ENCODE results near the gene FNBP1.
A peak's percentile ranks its signal among the peaks of the same experiment; 100 is the strongest.

The FNBP1 gene

DNA sequence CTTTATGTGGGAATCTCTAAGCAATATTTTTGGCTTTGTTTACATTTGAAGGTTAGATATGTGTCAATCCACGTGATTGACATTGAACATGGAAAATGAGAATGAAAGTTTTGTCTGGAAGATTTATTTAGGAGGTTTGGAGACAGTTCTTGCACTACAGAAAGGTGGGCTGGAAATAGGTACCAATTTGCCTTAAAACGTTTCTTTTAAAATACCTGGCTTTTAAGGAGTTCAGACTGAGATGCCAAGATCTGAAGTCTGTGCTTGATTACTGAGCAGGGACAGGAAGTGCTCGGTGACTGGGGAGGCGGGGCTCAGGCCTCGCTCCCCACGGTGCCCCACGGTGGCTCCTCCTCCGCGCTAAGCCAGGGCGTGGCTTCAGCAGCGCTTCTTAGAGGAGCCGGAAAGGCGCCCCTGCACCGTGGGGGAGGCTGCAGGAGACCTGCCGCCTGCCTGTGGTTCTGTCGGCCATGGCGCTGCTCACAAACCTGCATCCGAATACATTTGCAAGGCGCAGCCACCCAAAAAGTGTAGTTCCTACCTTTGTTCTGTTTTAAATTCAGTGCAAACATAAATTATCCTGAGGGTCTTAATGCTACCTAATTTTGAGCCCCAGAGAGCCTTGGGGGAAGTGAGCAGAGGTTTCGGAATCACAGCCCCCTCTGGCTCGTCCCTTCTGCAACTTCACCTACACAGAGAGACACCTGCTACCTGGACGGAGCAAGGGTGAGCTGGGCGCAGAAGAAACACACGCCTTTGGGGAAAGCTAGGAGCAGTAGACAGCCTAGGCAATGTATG lies 158.6 kb downstream of the FNBP1 start:
- peak; percentile 84 to 93 for DNase-seq (ENCODE audit: low spot score in 2 of 2)
- H3K4me1 Mint-ChIP-seq: peaks cover 58% of the 10 kb centered on the region
- peak overlapping the region; percentile 93 for H3K4me3 Mint-ChIP-seq
- peak overlapping the region; percentile 99 for H3K27ac Mint-ChIP-seq
- peak; percentile 66 for ATAC-seq
- H3K36me3 Mint-ChIP-seq: no peaks in the 10 kb centered on the region
- H3K9me3 Mint-ChIP-seq: no peaks in the 10 kb centered on the region

DNA sequence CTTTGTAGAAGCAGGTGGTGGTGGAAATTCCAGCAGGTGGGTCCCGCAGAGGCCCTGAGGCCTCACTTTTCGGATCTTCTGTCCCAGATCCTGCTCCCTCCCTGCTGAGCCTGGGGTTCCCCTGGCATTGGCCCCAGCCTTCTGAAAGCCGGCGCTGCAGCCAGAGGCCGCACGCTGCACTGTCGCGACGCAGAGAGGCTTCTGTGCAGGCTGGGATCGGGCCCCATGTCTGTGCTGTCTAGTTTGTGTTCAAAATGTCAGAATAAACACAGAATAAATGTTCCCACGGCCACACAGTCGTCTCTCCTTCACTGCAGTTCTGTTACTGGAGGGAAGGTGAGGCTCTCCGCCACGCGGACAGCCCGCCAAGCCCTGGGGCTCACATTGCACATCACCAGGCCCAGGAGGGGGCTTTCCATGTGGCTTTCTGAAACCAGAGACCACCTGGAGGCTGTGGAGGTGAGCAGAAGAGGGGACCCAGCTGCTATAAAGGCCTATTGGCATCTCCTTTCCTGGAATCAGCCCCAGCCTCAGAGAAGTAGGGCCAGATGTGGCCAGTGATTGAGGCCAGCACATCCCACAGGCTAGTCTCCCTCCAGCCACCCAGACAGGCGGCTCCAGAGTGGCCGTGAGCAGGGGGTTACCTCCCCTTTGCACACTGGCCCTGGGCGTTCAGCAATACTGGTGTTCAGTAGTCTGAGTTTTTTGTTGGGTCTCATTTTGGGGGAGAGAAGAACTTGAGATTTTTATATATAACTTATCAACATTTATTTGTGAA lies 161.3 kb downstream of the FNBP1 start:
- no peak for ATAC-seq
- H3K4me1 Mint-ChIP-seq: peaks cover 38% of the 10 kb centered on the region
- H3K36me3 Mint-ChIP-seq: peaks cover 10% of the 10 kb centered on the region
- no peaks in the 10 kb centered on the region for H3K9me3 Mint-ChIP-seq
- H3K4me3 Mint-ChIP-seq: no peak overlapping the region
- no peak overlapping the region for H3K27ac Mint-ChIP-seq
- DNase-seq (ENCODE audit: low spot score in 2 of 2): no peak

DNA sequence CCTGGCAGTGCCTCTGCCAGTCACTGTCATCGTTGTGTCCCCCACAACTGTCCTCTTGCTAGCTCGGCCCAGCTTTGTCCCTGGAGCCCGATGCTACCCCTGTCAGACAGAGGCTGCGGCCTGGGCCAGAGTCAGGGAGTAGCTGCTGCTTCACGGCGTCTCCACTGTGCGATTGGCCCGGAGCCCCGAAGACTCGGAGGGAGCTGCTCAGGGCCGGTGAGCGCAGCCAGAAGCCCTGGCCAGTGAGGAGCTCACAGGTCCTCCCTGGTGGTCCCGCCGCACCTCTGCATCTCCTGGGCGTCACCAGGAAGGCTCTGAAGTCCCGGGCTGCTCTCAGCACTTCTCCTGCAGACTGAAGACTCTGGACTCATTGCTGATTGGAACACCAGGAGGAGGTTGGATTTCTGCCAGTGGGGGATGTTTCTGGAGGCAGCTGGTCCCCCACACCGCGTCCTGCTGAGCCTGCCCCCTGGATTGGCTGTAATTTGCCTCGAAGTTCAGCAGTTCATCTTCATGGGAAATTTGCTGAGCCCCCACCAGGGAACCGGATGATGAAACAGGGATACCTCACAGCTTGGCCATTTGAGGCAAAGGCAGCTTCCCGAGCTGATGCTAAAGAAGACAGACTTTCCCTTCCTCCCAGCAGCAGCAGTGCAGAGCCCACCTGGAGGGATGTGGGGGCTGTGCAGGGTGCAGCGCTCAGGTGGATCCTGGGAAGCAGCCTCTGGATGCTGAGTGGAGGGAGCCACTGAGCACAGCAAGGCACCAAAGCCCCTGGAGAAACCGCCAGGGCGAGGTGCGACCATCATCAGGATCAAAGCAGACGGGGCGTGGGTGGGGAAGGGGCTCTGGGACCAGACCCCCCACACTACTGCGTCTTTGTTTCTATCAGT lies 162.1 kb downstream of the FNBP1 start:
- no peak for DNase-seq (ENCODE audit: low spot score in 2 of 2)
- Mint-ChIP-seq H3K36me3 (peaks cover 10% of the 10 kb centered on the region), H3K9me3 (no peaks in the 10 kb centered on the region), H3K4me1 (peaks cover 33% of the 10 kb centered on the region), H3K27ac (no peak overlapping the region), H3K4me3 (no peak overlapping the region)
- no peak for ATAC-seq

DNA sequence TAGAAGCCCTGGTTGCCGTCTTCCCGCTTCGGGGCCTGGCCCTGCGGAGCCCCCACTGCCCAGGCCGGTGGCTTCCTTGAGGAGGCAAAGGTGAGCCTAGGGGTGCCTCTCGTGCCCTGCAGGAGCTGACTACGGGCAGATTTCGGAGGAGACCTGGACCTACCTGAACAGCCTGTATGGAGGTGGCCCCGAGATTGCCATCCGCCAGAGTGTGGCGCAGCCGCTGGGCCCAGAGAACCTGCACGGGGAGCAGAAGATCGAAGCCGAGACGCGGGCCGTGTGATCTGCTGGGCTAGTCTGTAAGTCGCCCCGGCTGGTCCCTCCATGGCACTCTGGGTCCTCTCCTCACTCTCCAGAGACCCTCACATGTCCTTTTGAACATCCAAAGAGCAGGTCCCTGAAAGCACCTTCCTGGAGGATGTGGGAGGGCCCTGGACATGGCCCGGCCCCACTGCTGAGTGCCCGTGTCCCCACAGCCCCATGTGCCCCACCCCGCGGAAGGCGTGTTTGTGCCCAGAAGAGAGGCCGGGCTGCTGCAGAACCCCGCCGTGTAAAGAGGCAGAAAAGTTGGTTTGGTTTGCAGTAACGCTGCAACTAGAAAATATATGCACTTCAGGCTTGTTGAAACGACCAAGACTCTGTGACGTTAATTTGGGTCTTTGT lies 162.9 kb downstream of the FNBP1 start:
- no peak for DNase-seq (ENCODE audit: low spot score in 2 of 2)
- Mint-ChIP-seq H3K9me3 (no peaks in the 10 kb centered on the region), H3K4me3 (no peak overlapping the region), H3K4me1 (peaks cover 25% of the 10 kb centered on the region), H3K27ac (no peak overlapping the region), H3K36me3 (peaks cover 15% of the 10 kb centered on the region)
- ATAC-seq: no peak

DNA sequence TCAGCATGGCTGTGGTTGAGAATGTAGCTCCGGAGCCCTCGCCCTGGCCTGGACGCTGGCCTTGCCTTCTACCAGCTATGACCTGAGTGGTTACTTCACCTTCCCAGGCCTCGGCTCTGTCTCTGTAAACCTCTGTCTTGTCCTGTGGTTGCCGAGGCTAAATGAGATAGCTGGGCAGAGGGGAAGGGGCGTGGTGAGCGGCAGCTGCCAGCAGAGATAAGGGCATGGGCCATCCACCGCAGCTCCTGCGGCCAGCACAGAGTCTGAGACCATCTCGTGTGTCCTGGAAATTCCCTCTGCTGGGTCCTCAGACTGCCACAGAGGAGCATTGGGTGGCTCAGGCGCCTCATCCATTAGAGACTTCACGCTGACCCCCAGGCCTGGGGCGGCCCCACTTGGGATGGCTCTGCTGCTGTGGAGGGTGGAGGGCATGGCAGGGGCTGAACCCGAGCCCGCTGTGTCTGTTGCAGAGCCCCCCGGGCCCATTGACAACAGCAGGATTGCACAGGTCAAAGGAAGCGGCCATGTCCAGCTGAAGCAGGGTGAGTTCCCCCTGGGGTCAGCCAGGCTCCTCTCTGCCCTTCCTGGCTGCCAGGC lies 163.8 kb downstream of the FNBP1 start:
- peaks cover 21% of the 10 kb centered on the region for H3K4me1 Mint-ChIP-seq
- DNase-seq (ENCODE audit: low spot score in 2 of 2): no peak
- H3K4me3 Mint-ChIP-seq: no peak overlapping the region
- ATAC-seq: no peak
- no peaks in the 10 kb centered on the region for H3K9me3 Mint-ChIP-seq
- peaks cover 24% of the 10 kb centered on the region for H3K36me3 Mint-ChIP-seq
- H3K27ac Mint-ChIP-seq: no peak overlapping the region

DNA sequence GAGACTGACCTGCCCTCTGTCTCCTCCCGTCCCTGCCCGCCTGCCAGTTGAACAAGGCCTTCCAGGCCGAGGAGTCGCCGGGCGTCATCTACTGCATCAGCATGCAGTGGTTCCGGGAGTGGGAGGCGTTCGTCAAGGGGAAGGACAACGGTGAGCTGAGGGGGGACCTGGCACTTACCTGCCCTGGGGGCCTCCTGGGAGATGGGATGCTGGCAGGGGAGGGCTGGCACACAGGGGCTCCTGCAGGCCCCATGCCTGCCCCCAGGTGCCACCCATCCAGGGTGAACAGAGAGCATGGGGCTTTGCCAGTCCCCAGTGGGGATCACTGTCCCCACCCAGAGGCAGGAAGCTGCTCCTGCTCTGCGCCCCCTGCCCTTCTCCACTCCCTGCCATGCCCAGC lies 164.7 kb downstream of the FNBP1 start:
- Mint-ChIP-seq H3K4me3 (no peak overlapping the region), H3K9me3 (no peaks in the 10 kb centered on the region), H3K36me3 (peaks cover 33% of the 10 kb centered on the region), H3K4me1 (peaks cover 24% of the 10 kb centered on the region), H3K27ac (no peak overlapping the region)
- ATAC-seq (no peak), DNase-seq (ENCODE audit: low spot score in 2 of 2) (no peak)

DNA sequence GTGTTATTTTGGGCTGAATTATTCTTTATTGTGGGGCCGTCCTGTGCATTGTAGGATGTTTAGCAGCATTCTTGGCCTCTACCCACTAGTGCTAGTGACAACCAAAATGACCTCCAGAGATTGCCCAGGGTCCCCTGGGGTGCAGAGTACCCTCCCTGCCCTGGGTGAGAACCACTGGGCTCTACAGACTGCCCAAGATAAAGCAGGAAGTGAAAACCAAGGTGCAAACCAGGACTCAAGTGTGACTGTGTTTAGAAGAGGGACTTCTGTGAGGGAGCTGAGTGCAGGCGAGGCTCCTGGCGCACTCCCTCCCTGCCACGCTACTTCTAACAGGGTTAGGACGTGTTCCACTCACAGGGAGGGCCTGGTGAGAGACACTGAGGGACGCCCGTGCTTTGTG lies 166.2 kb downstream of the FNBP1 start:
- H3K4me3 Mint-ChIP-seq: no peak overlapping the region
- H3K36me3 Mint-ChIP-seq: peaks cover 42% of the 10 kb centered on the region
- H3K4me1 Mint-ChIP-seq: peaks cover 24% of the 10 kb centered on the region
- peak; percentile 50 for ATAC-seq
- no peak for DNase-seq (ENCODE audit: low spot score in 2 of 2)
- no peak overlapping the region for H3K27ac Mint-ChIP-seq
- no peaks in the 10 kb centered on the region for H3K9me3 Mint-ChIP-seq

DNA sequence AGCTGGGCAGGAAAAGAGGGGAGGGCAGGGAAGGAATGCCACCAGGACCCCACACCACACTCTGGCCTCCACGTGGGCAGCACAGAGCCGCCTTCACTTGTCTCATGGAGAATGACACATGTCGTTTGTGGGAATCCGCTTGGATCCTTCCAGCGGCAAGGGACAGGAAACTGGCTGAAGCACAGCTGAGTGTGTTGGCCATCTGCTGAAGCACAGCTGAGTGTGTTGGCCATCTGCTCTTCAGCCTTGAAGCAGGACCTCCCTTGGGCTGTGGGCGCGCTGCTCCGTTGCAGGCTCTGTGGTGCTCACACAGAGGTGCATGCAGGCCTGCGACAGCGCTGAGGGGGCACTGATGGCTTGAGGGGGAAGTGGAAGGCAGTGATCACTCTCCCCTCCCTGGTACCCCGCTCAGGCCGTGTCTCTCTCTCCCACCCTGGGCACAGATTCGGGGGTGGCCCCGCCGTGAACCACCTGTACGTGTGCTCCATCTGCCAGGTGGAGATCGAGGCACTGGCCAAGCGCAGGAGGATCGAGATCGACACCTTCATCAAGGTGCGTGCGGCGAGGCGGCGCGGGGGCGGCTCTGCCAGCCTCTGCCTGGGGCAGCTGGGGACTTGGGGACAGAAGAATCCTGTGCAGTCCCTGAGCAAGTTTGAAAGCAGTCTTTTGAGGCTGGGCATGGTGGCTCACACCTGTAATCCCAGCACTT lies 167.1 kb downstream of the FNBP1 start:
- no peak overlapping the region for H3K4me3 Mint-ChIP-seq
- no peak for ATAC-seq
- H3K4me1 Mint-ChIP-seq: peaks cover 24% of the 10 kb centered on the region
- no peaks in the 10 kb centered on the region for H3K9me3 Mint-ChIP-seq
- H3K27ac Mint-ChIP-seq: no peak overlapping the region
- H3K36me3 Mint-ChIP-seq: peaks cover 48% of the 10 kb centered on the region
- no peak for DNase-seq (ENCODE audit: low spot score in 2 of 2)

DNA sequence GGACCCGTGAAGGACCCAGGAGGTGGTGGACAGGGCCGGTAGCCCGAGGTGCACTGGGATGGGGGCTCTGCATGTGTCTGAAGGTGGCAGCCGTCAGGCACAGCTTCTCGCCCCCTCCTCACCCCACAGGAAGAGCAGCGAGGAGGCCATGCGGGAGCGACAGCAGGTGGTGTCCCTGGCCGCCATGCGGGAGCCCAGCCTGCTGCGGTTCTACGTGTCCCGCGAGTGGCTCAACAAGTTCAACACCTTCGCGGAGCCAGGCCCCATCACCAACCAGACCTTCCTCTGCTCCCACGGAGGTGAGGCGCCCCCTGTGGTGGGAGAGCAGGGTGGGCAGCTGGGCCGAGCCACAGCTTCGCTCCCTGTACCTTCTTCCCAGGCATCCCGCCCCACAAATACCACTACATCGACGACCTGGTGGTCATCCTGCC lies 167.8 kb downstream of the FNBP1 start:
- Mint-ChIP-seq H3K27ac (no peak overlapping the region), H3K36me3 (peaks cover 53% of the 10 kb centered on the region), H3K4me3 (no peak overlapping the region), H3K9me3 (no peaks in the 10 kb centered on the region), H3K4me1 (peaks cover 24% of the 10 kb centered on the region)
- ATAC-seq (no peak), DNase-seq (ENCODE audit: low spot score in 2 of 2) (no peak)

DNA sequence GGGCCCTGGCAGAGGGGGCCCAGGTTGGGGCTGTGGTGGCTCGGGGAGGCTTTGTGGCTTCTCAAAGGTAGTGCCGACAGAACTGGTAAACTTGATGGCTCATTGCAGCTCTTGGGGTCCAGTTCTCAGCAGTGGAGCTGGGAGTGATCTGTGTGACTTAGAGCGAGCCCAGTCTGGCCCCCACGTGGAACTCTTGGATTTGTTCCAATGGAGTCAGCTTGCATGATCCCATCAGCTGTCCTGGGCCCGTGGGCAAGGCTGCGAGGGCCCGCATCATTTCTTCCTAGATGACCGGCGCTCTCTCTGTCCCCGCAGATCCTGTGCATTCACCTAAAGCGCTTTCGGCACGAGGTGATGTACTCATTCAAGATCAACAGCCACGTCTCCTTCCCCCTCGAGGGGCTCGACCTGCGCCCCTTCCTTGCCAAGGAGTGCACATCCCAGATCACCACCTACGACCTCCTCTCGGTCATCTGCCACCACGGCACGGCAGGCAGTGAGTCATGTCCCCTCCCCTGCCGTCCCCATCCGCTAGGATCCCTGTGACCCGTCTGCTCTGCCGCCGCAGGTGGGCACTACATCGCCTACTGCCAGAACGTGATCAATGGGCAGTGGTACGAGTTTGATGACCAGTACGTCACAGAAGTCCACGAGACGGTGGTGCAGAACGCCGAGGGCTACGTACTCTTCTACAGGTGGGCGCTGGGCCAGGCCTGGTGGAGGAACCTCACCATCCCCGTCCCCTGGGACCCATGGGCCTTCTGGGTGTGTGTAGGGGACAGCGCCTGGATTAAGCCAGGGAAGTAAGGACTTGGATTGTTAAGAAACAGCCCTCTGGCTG lies 168.5 kb downstream of the FNBP1 start:
- no peak for ATAC-seq
- Mint-ChIP-seq H3K9me3 (no peaks in the 10 kb centered on the region), H3K36me3 (peaks cover 58% of the 10 kb centered on the region), H3K4me3 (no peak overlapping the region), H3K4me1 (peaks cover 31% of the 10 kb centered on the region), H3K27ac (peak overlapping the region; percentile 72)
- no peak for DNase-seq (ENCODE audit: low spot score in 2 of 2)

DNA sequence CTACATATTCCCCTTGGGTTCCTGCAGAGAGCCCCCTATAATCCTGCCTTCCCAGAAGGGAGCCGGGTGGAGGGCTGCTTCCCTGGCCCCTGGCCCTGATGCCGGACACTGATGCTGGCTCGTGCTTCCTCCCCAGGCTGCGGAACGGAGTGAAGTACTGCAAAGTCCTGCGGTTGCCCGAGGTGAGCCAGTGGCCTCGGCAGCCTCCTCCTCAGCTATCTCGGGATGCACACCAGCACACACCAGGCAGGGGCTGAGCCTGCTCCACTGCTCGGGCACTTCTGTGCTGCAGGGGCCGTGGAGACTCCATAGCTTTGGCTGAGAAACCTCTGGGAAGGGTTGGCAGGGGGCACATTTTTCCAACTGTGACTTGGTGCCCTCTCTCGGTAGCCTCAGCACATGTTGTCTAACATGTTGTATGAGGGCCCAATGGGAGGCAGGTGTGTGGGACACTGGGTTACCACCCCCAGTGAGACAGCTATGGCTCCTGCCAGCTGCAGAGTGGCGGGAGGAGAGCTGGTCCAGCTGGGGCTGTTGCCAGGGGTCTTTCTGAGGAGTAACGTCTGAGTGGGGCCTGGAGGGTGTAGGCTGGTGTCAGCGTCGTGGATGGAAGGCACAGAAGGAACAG lies 169.3 kb downstream of the FNBP1 start:
- Mint-ChIP-seq H3K27ac (peak overlapping the region; percentile 72), H3K9me3 (no peaks in the 10 kb centered on the region), H3K4me3 (no peak overlapping the region), H3K4me1 (peaks cover 38% of the 10 kb centered on the region), H3K36me3 (peaks cover 66% of the 10 kb centered on the region)
- ATAC-seq (no peak), DNase-seq (ENCODE audit: low spot score in 2 of 2) (no peak)

DNA sequence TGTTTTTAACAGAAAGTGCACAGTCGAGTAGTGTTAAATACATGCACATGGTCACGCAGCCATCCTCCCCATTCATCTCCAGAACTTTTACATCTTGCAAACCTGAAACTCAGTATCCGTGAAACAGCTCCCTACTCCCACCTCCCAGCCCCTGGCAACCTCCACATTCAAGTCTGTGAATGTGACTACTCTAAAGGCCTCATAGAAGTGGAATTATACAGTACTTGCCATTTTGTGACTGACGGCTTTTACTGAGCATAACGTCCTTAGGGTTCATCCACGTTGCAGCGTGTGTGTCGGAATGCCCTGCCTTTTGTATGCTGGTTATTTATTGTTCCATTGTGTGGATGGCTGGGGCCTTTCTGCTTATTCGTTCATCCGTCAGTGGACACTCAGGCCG lies 171.9 kb downstream of the FNBP1 start:
- Mint-ChIP-seq H3K4me3 (no peak overlapping the region), H3K27ac (peak overlapping the region; percentile 26), H3K36me3 (peaks cover 61% of the 10 kb centered on the region), H3K4me1 (peaks cover 54% of the 10 kb centered on the region), H3K9me3 (no peaks in the 10 kb centered on the region)
- DNase-seq (ENCODE audit: low spot score in 2 of 2): no peak
- no peak for ATAC-seq
